Iris pigment epithelial cell (primary cell): ENCODE results near the gene PTCD2.
A peak's percentile ranks its signal among the peaks of the same experiment; 100 is the strongest.

Experiments used
- DNase-seq: peaks from one replicate; pipeline ENCODE4 v3.0.0-alpha.2; 2011; ENCODE audit warnings: low read depth

PTCD2 gene

GRCh38 chr5:72319976-72320752, at the start of gene PTCD2, which contains the start of gene MRPS27:
TSS of gene PTCD2 (plus strand) at chr5:72320373. CDS start at chr5:72320383, 10 bp downstream.
TSS of gene MRPS27 (minus strand) at chr5:72320240. CDS start at chr5:72320221, 19 bp downstream.
- DNase-seq = peak; percentile 100

- no peak for DNase-seq
Observed at GRCh38 chr5:72271702-72272101, 48.5 kb upstream of the PTCD2 start.

- DNase-seq = no peak
Observed at GRCh38 chr5:72272398-72272797, 47.8 kb upstream of the PTCD2 start.

- DNase-seq = peak; percentile 54
Observed at GRCh38 chr5:72273547-72273946, 46.6 kb upstream of the PTCD2 start.

GRCh38 chr5:72276219-72276752, 43.9 kb upstream of the PTCD2 start:
- no peak for DNase-seq

GRCh38 chr5:72280581-72281069, 39.5 kb upstream of the PTCD2 start:
- DNase-seq = peak; percentile 75

- DNase-seq = no peak
Observed at GRCh38 chr5:72281430-72281763, 38.8 kb upstream of the PTCD2 start.

- peak; percentile 93 for DNase-seq
Observed at GRCh38 chr5:72281764-72282499, 38.2 kb upstream of the PTCD2 start.

GRCh38 chr5:72282878-72283277, 37.3 kb upstream of the PTCD2 start:
- peak; percentile 81 for DNase-seq

GRCh38 chr5:72283358-72283757, 36.8 kb upstream of the PTCD2 start:
- DNase-seq = peak; percentile 23

- no peak for DNase-seq
Observed at GRCh38 chr5:72284559-72285423, 35.4 kb upstream of the PTCD2 start.

- no peak for DNase-seq
Observed at GRCh38 chr5:72285424-72285821, 34.8 kb upstream of the PTCD2 start.

- DNase-seq = no peak
Observed at GRCh38 chr5:72286798-72287197, 33.4 kb upstream of the PTCD2 start.

GRCh38 chr5:72288924-72289323, 31.2 kb upstream of the PTCD2 start:
- no peak for DNase-seq

GRCh38 chr5:72290356-72291133, 29.6 kb upstream of the PTCD2 start:
- DNase-seq = peak; percentile 81

GRCh38 chr5:72291601-72292000, 28.6 kb upstream of the PTCD2 start:
- DNase-seq = no peak

GRCh38 chr5:72292411-72292810, 27.8 kb upstream of the PTCD2 start:
- DNase-seq = no peak

GRCh38 chr5:72293495-72294055, 26.6 kb upstream of the PTCD2 start:
- no peak for DNase-seq

GRCh38 chr5:72294473-72294872, 25.7 kb upstream of the PTCD2 start:
- no peak for DNase-seq

- DNase-seq = no peak
Observed at GRCh38 chr5:72295539-72295938, 24.6 kb upstream of the PTCD2 start.

GRCh38 chr5:72296256-72296655, 23.9 kb upstream of the PTCD2 start:
- no peak for DNase-seq
